Stomach (tissue), 9 donors: Measurements from ENCODE around the gene HOXB7. TPM values are rescaled to one million over a fixed set of nuclear protein-coding genes. Genes with fewer than 3 reads are reported as not detected.
A peak's percentile ranks its signal among the peaks of the same experiment; 100 is the strongest.

ENCODE experiments used
- DNase-seq, 2 donors: peaks; one replicate each; pipeline versions ENCODE4 v3.0.0 to v3.0.0-alpha.2; 2013 to 2019
- H3K27ac ChIP-seq, 5 donors: fragments of 200-600 bp in 4 of 5; sonication (generic) in 4 of 5; one replicate each; pipeline ENCODE4 v1.5.1; 2013 to 2019; ENCODE audit warnings: mild to moderate bottlenecking in 1 of 5, moderate library complexity in 1 of 5
- H3K27me3 ChIP-seq, 3 donors: fragments of 200-600 bp; sonication (generic); one replicate each; pipeline ENCODE4 v1.5.1; 2017 to 2019; ENCODE audit warnings: mixed run types in 1 of 3
- H3K36me3 ChIP-seq, 4 donors: fragments of 200-600 bp; sonication (generic); 1 replicate in 3 of 4; 2 replicates in 1 of 4; pipeline ENCODE4 v1.5.1; 2016 to 2019
- H3K4me1 ChIP-seq, 4 donors: fragments of 200-600 bp; sonication (generic); one replicate each; pipeline ENCODE4 v1.5.1; 2016 to 2019
- H3K4me3 ChIP-seq, 4 donors: fragments of 200-600 bp; sonication (generic) in 3 of 4; one replicate each; pipeline ENCODE4 v1.5.1; 2016 to 2019; ENCODE audit warnings: mild to moderate bottlenecking in 1 of 4
- H3K9me3 ChIP-seq, 4 donors: fragments of 200-600 bp; sonication (generic); one replicate each; pipeline ENCODE4 v1.5.1; 2016 to 2019
- EP300 ChIP-seq: sonication (generic); formaldehyde crosslinking; IDR thresholded peaks from one replicate; pipeline ENCODE4 v1.6.1; 2017; ENCODE audit warnings: antibody characterized with exemption
- POLR2A ChIP-seq, 4 donors: fragments of 450-650 bp; IDR thresholded peaks; one replicate each; pipeline ENCODE4 v1.6.1; 2016; ENCODE audit warnings: antibody characterized with exemption in 4 of 4, control low read depth in 2 of 4, mild to moderate bottlenecking in 1 of 4, moderate library complexity in 1 of 4
- POLR2AphosphoS5 ChIP-seq, 3 donors: sonication (generic); formaldehyde crosslinking; IDR thresholded peaks; one replicate each; pipeline ENCODE4 v1.6.1; 2016; ENCODE audit warnings: antibody characterized with exemption in 3 of 3
- WGBS, 5 donors: extraction: QIAGEN DNeasy Blood & Tissue Kit in 3 of 5; methylation state at CpG; one replicate each; pipeline versions ENCODE4 v1.1.5 to v1.1.7; 2013 to 2018; 5-methylcytosine and 5-hydroxymethylcytosine counted together
- intact Hi-C: fragments of 100-400 bp; cut with DNase I; formaldehyde crosslinking; loops from one replicate; pipeline ENCODE4 v1.15.1; 2023; ENCODE audit warnings: low total_unique reads
- polyA plus RNA-seq, 3 donors: library from polyadenylated mRNA; stranded (reverse); fragments of 200-250 nt; gene quantifications; one replicate each; pipeline ENCODE4 v1.2.3, GENCODE V29; 2013
- total RNA-seq, 5 donors: library from RNA; depleted of rRNA; stranded (reverse); fragments of >200 nt; gene quantifications; one replicate each; pipeline versions ENCODE4 v1.1.0 to v1.2.3, GENCODE V29; 2014 to 2016
- TF ChIP-seq, protein P1 (sequence below), 7 experiments: fragments of 450-650 bp in 4 of 7; fragments of 200-600 bp in 3 of 7; sonication (generic) in 3 of 7; IDR thresholded peaks; one replicate each; pipeline ENCODE4 v1.5.1; 2016 to 2019; ENCODE audit warnings: antibody characterized with exemption in 7 of 7, control low read depth in 2 of 7, mild to moderate bottlenecking in 1 of 7
- donor health status: healthy with polysubstance abuse.
- donor health status: Bipolar disorder and iron deficiency.
- donor health status: healthy.

The HOXB7 gene
- total and polyA plus RNA-seq, 8 donors = 1.0 to 16.5 (median 2.6) TPM

- no peaks in the 10 kb centered on the region for H3K36me3 ChIP-seq
- intact Hi-C loops = no loop called here
- 33 to 57% (median 40%) methylated on average over 4 of the region's 4 CpGs for WGBS, 5 donors
- no peak for DNase-seq
- H3K4me1 ChIP-seq = peaks cover 0 to 68% (median 47%) of the 10 kb centered on the region in 4 donors
- H3K27ac ChIP-seq = peak overlapping the region in 2 of 5 donors; percentile 81 to 95
- H3K9me3 ChIP-seq = peaks cover 0 to 3% (median 0%) of the 10 kb centered on the region in 4 donors
- peak overlapping the region in 2 of 4 donors; percentile 47 to 49 for H3K4me3 ChIP-seq
- peaks cover 0 to 100% (median 99%) of the 10 kb centered on the region in 3 donors for H3K27me3 ChIP-seq
- TF ChIP-seq EP300 (no peak), POLR2A (IDR thresholded peaks at IDR 0.05) (no peak), POLR2AphosphoS5 (IDR thresholded peaks at IDR 0.05) (no peak)
- TF ChIP-seq, protein P1, sequence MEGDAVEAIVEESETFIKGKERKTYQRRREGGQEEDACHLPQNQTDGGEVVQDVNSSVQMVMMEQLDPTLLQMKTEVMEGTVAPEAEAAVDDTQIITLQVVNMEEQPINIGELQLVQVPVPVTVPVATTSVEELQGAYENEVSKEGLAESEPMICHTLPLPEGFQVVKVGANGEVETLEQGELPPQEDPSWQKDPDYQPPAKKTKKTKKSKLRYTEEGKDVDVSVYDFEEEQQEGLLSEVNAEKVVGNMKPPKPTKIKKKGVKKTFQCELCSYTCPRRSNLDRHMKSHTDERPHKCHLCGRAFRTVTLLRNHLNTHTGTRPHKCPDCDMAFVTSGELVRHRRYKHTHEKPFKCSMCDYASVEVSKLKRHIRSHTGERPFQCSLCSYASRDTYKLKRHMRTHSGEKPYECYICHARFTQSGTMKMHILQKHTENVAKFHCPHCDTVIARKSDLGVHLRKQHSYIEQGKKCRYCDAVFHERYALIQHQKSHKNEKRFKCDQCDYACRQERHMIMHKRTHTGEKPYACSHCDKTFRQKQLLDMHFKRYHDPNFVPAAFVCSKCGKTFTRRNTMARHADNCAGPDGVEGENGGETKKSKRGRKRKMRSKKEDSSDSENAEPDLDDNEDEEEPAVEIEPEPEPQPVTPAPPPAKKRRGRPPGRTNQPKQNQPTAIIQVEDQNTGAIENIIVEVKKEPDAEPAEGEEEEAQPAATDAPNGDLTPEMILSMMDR (IDR thresholded peaks at IDR 0.05) = no peak
Measured at GRCh38 chr17:48601207-48601538, 9.6 kb downstream of the HOXB7 start.

- no peaks in the 10 kb centered on the region for H3K36me3 ChIP-seq
- no peak for DNase-seq
- no peak for TF ChIP-seq POLR2AphosphoS5 (IDR thresholded peaks at IDR 0.05)
- TF ChIP-seq, protein P1 (IDR thresholded peaks at IDR 0.05) = no peak
- TF ChIP-seq EP300 = no peak
- TF ChIP-seq POLR2A (IDR thresholded peaks at IDR 0.05) = no peak
- peak overlapping the region in 2 of 5 donors; percentile 81 to 95 for H3K27ac ChIP-seq
- no peak overlapping the region for H3K4me3 ChIP-seq
- H3K27me3 ChIP-seq = peaks cover 0 to 100% (median 99%) of the 10 kb centered on the region in 3 donors
- 33 to 63% (median 44%) methylated on average over 14 to 17 of the region's 17 CpGs for WGBS, 5 donors
- intact Hi-C loops = no loop called here
- peaks cover 0 to 75% (median 53%) of the 10 kb centered on the region in 4 donors for H3K4me1 ChIP-seq
- no peaks in the 10 kb centered on the region for H3K9me3 ChIP-seq
Measured at GRCh38 chr17:48600244-48601098, 10.3 kb downstream of the HOXB7 start.

DNA sequence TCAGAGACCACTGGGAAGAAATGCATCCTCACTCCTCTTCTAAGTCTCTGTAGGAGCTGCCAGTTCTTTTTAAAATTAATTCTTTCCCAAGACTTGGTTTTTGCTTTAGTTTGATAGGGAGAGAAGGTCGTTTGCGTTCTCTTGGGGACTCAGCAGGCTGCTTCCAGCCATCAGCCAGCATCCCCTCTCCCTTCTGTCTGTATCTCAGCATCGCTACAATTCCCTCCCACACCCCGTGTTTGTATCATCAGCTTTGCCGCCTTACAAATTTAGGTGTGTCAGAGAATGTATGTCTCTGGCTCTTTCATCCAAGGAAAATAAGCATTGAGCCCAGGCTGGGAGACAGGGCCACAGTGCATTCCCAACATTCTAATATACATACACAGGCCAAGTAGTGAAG lies 11.5 kb downstream of the HOXB7 start:
- no peak for DNase-seq
- intact Hi-C loops = no loop called here

DNA sequence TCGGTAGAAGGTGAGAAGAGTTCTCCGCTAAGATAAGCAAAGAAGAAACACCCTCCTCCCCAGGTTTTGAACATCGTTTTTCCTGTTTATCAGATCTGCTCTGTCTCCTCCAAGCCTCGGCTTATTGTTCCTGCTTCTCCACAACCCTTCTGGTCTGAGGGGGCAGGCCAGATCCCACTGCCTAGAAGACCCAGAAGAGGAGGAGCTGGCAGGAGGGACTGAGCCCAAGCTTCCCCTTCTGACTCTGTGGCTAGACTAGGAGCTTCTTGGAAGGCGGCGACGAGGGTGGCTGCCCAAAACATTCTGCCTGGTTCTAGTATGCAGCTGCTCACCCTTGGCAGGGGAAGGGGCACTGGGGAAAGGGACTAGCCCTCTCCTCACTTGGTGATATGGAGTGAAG lies 12.1 kb downstream of the HOXB7 start:
- intact Hi-C loops = no loop called here
- Histone ChIP-seq H3K27ac (peak overlapping the region in 4 of 5 donors; percentile 6 to 95 (median 92)), H3K4me1 (peaks cover 8 to 93% (median 69%) of the 10 kb centered on the region in 4 donors), H3K4me3 (peak overlapping the region in 2 of 4 donors; percentile 55 to 58), H3K27me3 (peaks cover 0 to 100% (median 99%) of the 10 kb centered on the region in 3 donors), H3K9me3 (no peaks in the 10 kb centered on the region), H3K36me3 (no peaks in the 10 kb centered on the region)
- DNase-seq = no peak
- 23 to 50% (median 31%) methylated on average over 7 of the region's 7 CpGs for WGBS, 5 donors
- TF ChIP-seq POLR2AphosphoS5 (IDR thresholded peaks at IDR 0.05) (no peak), POLR2A (IDR thresholded peaks at IDR 0.05) (no peak)

More for the DNA sequence above, 11.5 kb downstream of the HOXB7 start:
- WGBS, 5 donors = 37 to 65% (median 51%) methylated on average over 5 of the region's 5 CpGs
- Histone ChIP-seq H3K4me1 (peaks cover 6 to 86% (median 64%) of the 10 kb centered on the region in 4 donors), H3K27me3 (peaks cover 0 to 100% (median 99%) of the 10 kb centered on the region in 3 donors), H3K36me3 (no peaks in the 10 kb centered on the region), H3K4me3 (no peak overlapping the region), H3K9me3 (no peaks in the 10 kb centered on the region), H3K27ac (peak overlapping the region in 3 of 5 donors; percentile 14 to 95 (median 93))
- no peak for TF ChIP-seq EP300
- no peak for TF ChIP-seq POLR2AphosphoS5 (IDR thresholded peaks at IDR 0.05)

GRCh38 chr17:48597778-48598631 lies 12.8 kb downstream of the HOXB7 start:
- peak; percentile 47 to 87 for DNase-seq
- TF ChIP-seq, protein P1 (IDR thresholded peaks at IDR 0.05) = no peak
- peak in 2 of 3 donors; percentile 31 to 73 for TF ChIP-seq POLR2AphosphoS5 (IDR thresholded peaks at IDR 0.05)
- Histone ChIP-seq H3K4me3 (peak overlapping the region; percentile 52 to 58 (median 56)), H3K27ac (peak overlapping the region; percentile 79 to 95 (median 93)), H3K36me3 (no peaks in the 10 kb centered on the region), H3K9me3 (no peaks in the 10 kb centered on the region), H3K4me1 (peaks cover 8 to 99% (median 73%) of the 10 kb centered on the region in 4 donors), H3K27me3 (peaks cover 2 to 100% (median 97%) of the 10 kb centered on the region in 3 donors)
- 1 to 3% (median 2%) methylated on average over 65 to 68 of the region's 68 CpGs for WGBS, 5 donors
- intact Hi-C loops = no loop called here
